D721Med (cell line): ENCODE data around the gene ASMTL.
"Not testable (repeated sequence)": the region's sequence is repeated elsewhere in the genome, so short reads cannot be mapped to it uniquely, and the experiment has no call there.

ENCODE experiments used
- DNase-seq: peaks from one replicate; pipeline ENCODE4 v3.0.0; 2011; ENCODE audit warnings: low spot score; ENCODE audit not compliant: insufficient read length
- FAIRE-seq: peaks from 2 replicates; lab custom pipeline; 2011; peaks lifted over from hg19 to GRCh38; lab: Jason Lieb, UNC
- CTCF ChIP-seq: IDR thresholded peaks from 2 replicates; pipeline ENCODE4 v1.5.1; 2012; ENCODE audit warnings: mild to moderate bottlenecking, control low read depth; ENCODE audit not compliant: insufficient read depth; ENCODE audit errors: missing control alignments

ASMTL gene

GRCh38 chrX:1480082-1480785 lies 27.5 kb upstream of the ASMTL start:
- TF ChIP-seq CTCF = no peak
- no peak for FAIRE-seq

GRCh38 chrX:1477801-1478458 lies 25.2 kb upstream of the ASMTL start:
- no peak for FAIRE-seq
- TF ChIP-seq CTCF = no peak

More at GRCh38 chrX:1480082-1480785, 27.5 kb upstream of the ASMTL start:
- DNase-seq = no peak

GRCh38 chrX:1477229-1477628 lies 24.5 kb upstream of the ASMTL start:
- no peak for DNase-seq
- TF ChIP-seq CTCF = no peak
- FAIRE-seq = no peak

More at GRCh38 chrX:1477801-1478458, 25.2 kb upstream of the ASMTL start:
- no peak for DNase-seq

- no peak for TF ChIP-seq CTCF
- no peak for FAIRE-seq
- DNase-seq = no peak
These were observed 24.0 kb upstream of the ASMTL start for GRCh38 chrX:1476682-1477081.

GRCh38 chrX:1475881-1476280 lies 23.2 kb upstream of the ASMTL start:
- no peak for FAIRE-seq
- no peak for TF ChIP-seq CTCF
- no peak for DNase-seq

- FAIRE-seq (no peak), DNase-seq (no peak)
- TF ChIP-seq CTCF = no peak
These were observed 22.8 kb upstream of the ASMTL start for GRCh38 chrX:1475481-1475880.

- not testable (repeated sequence) for FAIRE-seq, DNase-seq
These were observed 21.9 kb upstream of the ASMTL start for GRCh38 chrX:1474593-1474992.
